IMR-90 (cell line): Measurements from ENCODE around the gene REXO1. TPM values are rescaled to one million over a fixed set of nuclear protein-coding genes. Genes with fewer than 3 reads are reported as not detected.

Experiments used
- ATAC-seq: fragments of 200-7000 bp; cut with Tn5 transposase; 2 replicates; pipeline ENCODE4 v1.9.1; 2020; ENCODE audit warnings: low read depth, mild to moderate bottlenecking, moderate library complexity
- BruUV-seq: library from RNA; stranded (reverse); fragments of 400-500 nt; replicated peaks from 2 replicates; lab custom pipeline; 2021; lab: Mats Ljungman, UMichigan
- CTCF ChIA-PET: fragments of 300-600 bp; formaldehyde crosslinking; extraction: SDS; loops from one replicate; lab custom pipeline; 2021; ENCODE audit warnings: antibody characterized with exemption; lab: Yijun Ruan, JAX
- POLR2A ChIA-PET: fragments of 300-600 bp; sonication (Branson Sonifier 250); formaldehyde crosslinking; loops from one replicate; lab custom pipeline; 2022; ENCODE audit warnings: antibody characterized with exemption; ENCODE audit not compliant: unreplicated experiment; lab: Charles Lee
- DNase-seq: peaks from one replicate; pipeline ENCODE4 v3.0.0; 2013
- H2AFZ ChIP-seq: replicated peaks from 2 replicates; pipeline ENCODE3; 2013; ENCODE audit warnings: low read length, mild to moderate bottlenecking; ENCODE audit not compliant: poor library complexity
- H2AK5ac ChIP-seq: 2 replicates; pipeline ENCODE4 v1.6.1; 2013; ENCODE audit warnings: low read depth, low read length, inconsistent platforms
- H2AK9ac ChIP-seq: replicated peaks from 2 replicates; pipeline ENCODE3; 2013; ENCODE audit warnings: mild to moderate bottlenecking, low read depth, low read length, moderate library complexity; ENCODE audit not compliant: poor library complexity
- H2BK120ac ChIP-seq: 2 replicates; pipeline ENCODE4 v1.6.1; 2013; ENCODE audit warnings: low read depth, low read length, inconsistent platforms
- H2BK15ac ChIP-seq: 3 replicates; pipeline ENCODE4 v1.6.1; 2013; ENCODE audit warnings: low read depth, low read length, inconsistent platforms
- H2BK20ac ChIP-seq: 2 replicates; pipeline ENCODE4 v1.6.1; 2013; ENCODE audit warnings: low read depth, mild to moderate bottlenecking, inconsistent platforms, low read length, moderate library complexity
- H2BK5ac ChIP-seq: 2 replicates; pipeline ENCODE4 v1.6.1; 2013; ENCODE audit warnings: mild to moderate bottlenecking, low read depth, low read length, inconsistent platforms; ENCODE audit not compliant: poor library complexity, severe bottlenecking
- H3K14ac ChIP-seq: replicated peaks from 2 replicates; pipeline ENCODE4 v1.6.1; 2013; ENCODE audit warnings: low read depth, low read length, inconsistent platforms
- H3K18ac ChIP-seq: 2 replicates; pipeline ENCODE4 v1.6.1; 2013; ENCODE audit warnings: low read depth, low read length, control low read depth
- H3K23ac ChIP-seq: 2 replicates; pipeline ENCODE4 v1.6.1; 2013; ENCODE audit warnings: low read depth, low read length, inconsistent platforms
- H3K27ac ChIP-seq: 2 replicates; pipeline ENCODE4 v1.5.1; 2013; ENCODE audit warnings: mild to moderate bottlenecking, control low read depth, low read length; ENCODE audit not compliant: insufficient read depth
- H3K27me3 ChIP-seq: 2 replicates; pipeline ENCODE4 v1.6.1; 2013; ENCODE audit warnings: low read length; ENCODE audit not compliant: control insufficient read depth, insufficient read depth
- H3K36me3 ChIP-seq: 2 replicates; pipeline ENCODE4 v1.6.1; 2013; ENCODE audit warnings: low read length, mixed read lengths; ENCODE audit not compliant: control insufficient read depth, insufficient read depth
- H3K4ac ChIP-seq: 2 replicates; pipeline ENCODE4 v1.6.1; 2013; ENCODE audit warnings: low read depth, low read length, inconsistent platforms
- H3K4me1 ChIP-seq: 2 replicates; pipeline ENCODE4 v1.6.1; 2013; ENCODE audit warnings: low read length, mixed read lengths; ENCODE audit not compliant: control insufficient read depth, insufficient read depth
- H3K4me2 ChIP-seq: 2 replicates; pipeline ENCODE4 v1.6.1; 2013; ENCODE audit warnings: low read depth, mild to moderate bottlenecking, control low read depth, low read length, moderate library complexity
- H3K4me3 ChIP-seq: 2 replicates; pipeline ENCODE4 v1.5.1; 2013; ENCODE audit warnings: low read depth, mild to moderate bottlenecking, control low read depth, low read length, moderate library complexity; ENCODE audit not compliant: insufficient read depth
- H3K56ac ChIP-seq: 2 replicates; pipeline ENCODE4 v1.6.1; 2013; ENCODE audit warnings: low read length, inconsistent platforms; ENCODE audit not compliant: insufficient read depth; ENCODE audit errors: extremely low read depth
- H3K79me1 ChIP-seq, 2 experiments: 2 replicates each; pipeline ENCODE4 v1.6.1; 2013; ENCODE audit warnings: low read length in 2 of 2, inconsistent platforms in 1 of 2, low read depth in 1 of 2
- H3K9ac ChIP-seq: 2 replicates; pipeline ENCODE4 v1.6.1; 2013; ENCODE audit warnings: low read depth, low read length, control low read depth
- H3K9me1 ChIP-seq: 2 replicates; pipeline ENCODE4 v1.6.1; 2013; ENCODE audit warnings: low read length, inconsistent platforms; ENCODE audit not compliant: insufficient read depth
- H3K9me3 ChIP-seq: 2 replicates; pipeline ENCODE4 v1.6.1; 2013; ENCODE audit warnings: low read length; ENCODE audit not compliant: control insufficient read depth, insufficient read depth
- H4K20me1 ChIP-seq: 2 replicates; pipeline ENCODE4 v1.6.1; 2013; ENCODE audit warnings: low read length, inconsistent platforms; ENCODE audit not compliant: insufficient read depth
- H4K5ac ChIP-seq: 2 replicates; pipeline ENCODE4 v1.6.1; 2013; ENCODE audit warnings: mild to moderate bottlenecking, low read depth, low read length, control low read depth
- H4K8ac ChIP-seq, 2 experiments: 2 replicates each; pipeline ENCODE4 v1.6.1; 2013; ENCODE audit warnings: low read depth in 2 of 2, low read length in 2 of 2, control low read depth in 1 of 2, inconsistent platforms in 1 of 2
- H4K91ac ChIP-seq: 2 replicates; pipeline ENCODE4 v1.6.1; 2013; ENCODE audit warnings: low read depth, low read length, inconsistent platforms; ENCODE audit not compliant: insufficient read depth
- BHLHE40 ChIP-seq: fragments of 150-350 bp; IDR thresholded peaks from 2 replicates; pipeline ENCODE4 v1.6.1; 2016; ENCODE audit warnings: mild to moderate bottlenecking, low read depth, low read length
- CEBPB ChIP-seq: IDR thresholded peaks from 2 replicates; pipeline ENCODE4 v1.6.1; 2012; ENCODE audit warnings: low read depth, low read length, improper control_type of control experiment
- ELK1 ChIP-seq: fragments of 150-350 bp; IDR thresholded peaks from 2 replicates; pipeline ENCODE4 v1.6.1; 2016; ENCODE audit warnings: low read depth, mild to moderate bottlenecking, low read length, moderate library complexity, borderline replicate concordance
- FOS ChIP-seq: fragments of 150-350 bp; IDR thresholded peaks from 2 replicates; pipeline ENCODE4 v1.6.1; 2016; ENCODE audit warnings: low read depth, low read length
- MAFK ChIP-seq: IDR thresholded peaks from 2 replicates; pipeline ENCODE4 v1.6.1; 2012; ENCODE audit warnings: low read depth, low read length, improper control_type of control experiment
- MAZ ChIP-seq: IDR thresholded peaks from 2 replicates; pipeline ENCODE4 v1.6.1; 2012; ENCODE audit warnings: low read depth, mild to moderate bottlenecking, low read length, improper control_type of control experiment, moderate library complexity, borderline replicate concordance
- MXI1 ChIP-seq: IDR thresholded peaks from 2 replicates; pipeline ENCODE4 v1.6.1; 2012; ENCODE audit warnings: low read depth, mild to moderate bottlenecking, low read length, moderate library complexity, borderline replicate concordance
- POLR2A ChIP-seq: IDR thresholded peaks from 2 replicates; pipeline ENCODE4 v1.6.1; 2012; ENCODE audit warnings: mild to moderate bottlenecking, low read depth, low read length
- RAD21 ChIP-seq: IDR thresholded peaks from 2 replicates; pipeline ENCODE4 v1.6.1; 2012; ENCODE audit warnings: low read length, improper control_type of control experiment
- RCOR1 ChIP-seq: IDR thresholded peaks from 2 replicates; pipeline ENCODE4 v1.6.1; 2012; ENCODE audit warnings: mild to moderate bottlenecking, low read length, improper control_type of control experiment; ENCODE audit not compliant: insufficient replicate concordance
- RFX5 ChIP-seq: IDR thresholded peaks from 2 replicates; pipeline ENCODE4 v1.8.0; 2012; ENCODE audit warnings: low read depth, mild to moderate bottlenecking, low read length, moderate library complexity
- SMC3 ChIP-seq: fragments of 150-350 bp; IDR thresholded peaks from 2 replicates; pipeline ENCODE4 v1.6.1; 2016; ENCODE audit warnings: low read depth, mild to moderate bottlenecking, antibody characterized with exemption, low read length, moderate library complexity
- USF2 ChIP-seq: fragments of 150-350 bp; IDR thresholded peaks from 2 replicates; pipeline ENCODE4 v1.6.1; 2017; ENCODE audit warnings: mild to moderate bottlenecking, antibody characterized with exemption, low read length, low read depth
- WGBS, 2 experiments: methylation state at CpG; one replicate each; pipeline versions ENCODE4 v1.1.5 to v1.1.7; 2013; ENCODE audit warnings: missing lambda C conversion rate in 2 of 2; ENCODE audit not compliant: insufficient read length in 1 of 2; ENCODE audit errors: extremely low coverage in 2 of 2; 5-methylcytosine and 5-hydroxymethylcytosine counted together
- dilution Hi-C: fragments of 300-500 bp; cut with HindIII; formaldehyde crosslinking; loops from one replicate; pipeline ENCODE4 v1.14.3; 2018; ENCODE audit warnings: low sequenced_read_pairs; ENCODE audit not compliant: unreplicated experiment
- in situ Hi-C: fragments of 300-500 bp; cut with MboI; formaldehyde crosslinking; loops from 3 replicates; pipeline ENCODE4 v1.14.3; 2019; ENCODE audit warnings: low sequenced_read_pairs, inconsistent platforms, mixed read lengths
- intact Hi-C: fragments of 100-400 bp; cut with micrococcal nuclease; formaldehyde crosslinking; loops from 2 replicates; pipeline ENCODE4 v1.10.0; 2022
- polyA plus RNA-seq, 3 experiments: library from polyadenylated mRNA; depleted of rRNA; stranded (reverse); fragments of >200 nt; gene quantifications; 2 replicates each; pipeline ENCODE4 v1.2.3, GENCODE V29; 2012; ENCODE audit warnings: low replicate concordance in 1 of 3
- total RNA-seq: library from RNA; depleted of rRNA; stranded (reverse); fragments of >200 nt; gene quantifications from 2 replicates; pipeline ENCODE4 v1.2.3, GENCODE V29; 2012

REXO1 gene
- total and polyA plus RNA-seq, 2 of the 4 experiments (the other 2 are of a cell fraction) = 1.4 to 63.7 TPM

- in situ Hi-C loops (no loop called here), dilution Hi-C loops (no loop called here), intact Hi-C loops (no loop called here)
- no peaks in the 10 kb centered on the region for H3K9me3 ChIP-seq
- H3K4me1 ChIP-seq = peaks cover 12% of the 10 kb centered on the region
- peak; percentile 94 for ATAC-seq
- H2AK9ac ChIP-seq = peak overlapping the region; percentile 48
- peak overlapping the region; percentile 97 for H3K4me2 ChIP-seq
- no peak overlapping the region for H2BK20ac ChIP-seq
- peak overlapping the region; percentile 85 for H3K27ac ChIP-seq
- 0 out of 2 replicates have a peak, but pooled peaks cover 2% of the 10 kb centered on the region for H3K9me1 ChIP-seq
- H4K5ac ChIP-seq = peak overlapping the region; percentile 93
- 1% methylated on average over 55 of the region's 87 CpGs; no CpG with 5 or more reads in 1 of the 2 experiments for WGBS, 2 experiments
- peaks cover 7 to 51% of the 10 kb centered on the region in 2 experiments; a peak in 3 of 4 replicates for H3K79me1 ChIP-seq
- peak overlapping the region; percentile 74 for H2BK5ac ChIP-seq
- H4K91ac ChIP-seq = peak overlapping the region; percentile 88
- H3K4me3 ChIP-seq = peak overlapping the region; percentile 90
- DNase-seq = peak; percentile 83
- peak overlapping the region; percentile 85 for H2AFZ ChIP-seq
- peak overlapping the region; percentile 83 for H3K9ac ChIP-seq
- H2BK120ac ChIP-seq = no peak overlapping the region
- H3K23ac ChIP-seq = peak overlapping the region; percentile 97
- H3K27me3 ChIP-seq = no peaks in the 10 kb centered on the region
- CTCF ChIA-PET = interaction anchor here (0.7 to 1.1 kb wide), 4 partner anchors 10 to 139 kb away, joined by 3 to 4 read pairs (median 3); no protein-coding TSS in a partner anchor
- POLR2A ChIA-PET = no interaction called here
- H3K18ac ChIP-seq = no peak overlapping the region
- peaks cover 19% of the 10 kb centered on the region; the same call in 1 of the 2 replicates for H3K36me3 ChIP-seq
- peak overlapping the region; percentile 80 for H3K4ac ChIP-seq
- peak overlapping the region; percentile 77; the same call in 1 of the 2 replicates for H3K56ac ChIP-seq
- H2AK5ac ChIP-seq = peak overlapping the region; percentile 94
- H4K20me1 ChIP-seq = peaks cover 47% of the 10 kb centered on the region
- H2BK15ac ChIP-seq = 0 out of 3 replicates have a peak overlapping the region, but pooled peaks have one; percentile 34
- peak overlapping the region; percentile 92 to 96 for H4K8ac ChIP-seq
- no TSS peak for BruUV-seq
- peak overlapping the region; percentile 91 for H3K14ac ChIP-seq
- no peak for TF ChIP-seq SMC3
- TF ChIP-seq MAZ = peak; percentile 78; the same call in 1 of the 2 replicates
- no peak for TF ChIP-seq MAFK
- peak; percentile 99 for TF ChIP-seq USF2
- TF ChIP-seq RAD21 = no peak
- TF ChIP-seq RCOR1 = no peak
- no peak for TF ChIP-seq CEBPB
- TF ChIP-seq FOS = 0 out of 2 replicates have a peak, but pooled peaks have one; percentile 21
- TF ChIP-seq ELK1 = no peak
- TF ChIP-seq MXI1 = peak; percentile 82; the same call in 1 of the 2 replicates
- peak; percentile 99 for TF ChIP-seq BHLHE40
- TF ChIP-seq POLR2A = peak; percentile 88
- TF ChIP-seq RFX5 = no peak
Observed at GRCh38 chr19:1875646-1876495, 27.6 kb upstream of the REXO1 start.
